Activated B cell treated with CpG ODN at 0.5 μM for 24 hours (primary cell): ENCODE results near the gene SLC35E3. TPM values are rescaled to one million over a fixed set of nuclear protein-coding genes. Genes with fewer than 3 reads are reported as not detected.

ENCODE experiments used
- ATAC-seq: fragments of 200-7000 bp; cut with Tn5 transposase; one replicate; pipeline ENCODE4 v1.10.0; 2021; ENCODE audit warnings: low read depth, mild to moderate bottlenecking, moderate library complexity
- CTCF ChIA-PET: fragments of 350-600 bp; sonication (Branson Sonifier 250); formaldehyde crosslinking; loops from one replicate; lab custom pipeline; 2021; ENCODE audit warnings: antibody characterized with exemption; lab: Charles Lee
- POLR2A ChIA-PET: fragments of 350-600 bp; sonication (Branson Sonifier 250); formaldehyde crosslinking; loops from one replicate; lab custom pipeline; 2021; ENCODE audit warnings: antibody characterized with exemption; lab: Charles Lee
- DNase-seq: peaks from one replicate; pipeline ENCODE4 v3.0.0; 2022
- H3K27ac Mint-ChIP-seq: one replicate; pipeline ENCODE4 v1.8.0; 2020; ENCODE audit warnings: mixed read lengths
- H3K27me3 Mint-ChIP-seq: one replicate; pipeline ENCODE4 v1.8.0; 2021; ENCODE audit warnings: mixed read lengths
- H3K36me3 Mint-ChIP-seq: one replicate; pipeline ENCODE4 v1.8.0; 2021; ENCODE audit warnings: low read depth, mixed read lengths
- H3K4me1 Mint-ChIP-seq: one replicate; pipeline ENCODE4 v1.8.0; 2021; ENCODE audit warnings: mixed read lengths
- H3K4me3 Mint-ChIP-seq: one replicate; pipeline ENCODE4 v1.8.0; 2020; ENCODE audit warnings: mild to moderate bottlenecking, mixed read lengths
- H3K9me3 Mint-ChIP-seq: one replicate; pipeline ENCODE4 v1.8.0; 2020; ENCODE audit warnings: mixed read lengths
- intact Hi-C: fragments of 100-400 bp; cut with micrococcal nuclease; formaldehyde crosslinking; loops from one replicate; pipeline ENCODE4 v1.15.1; 2024
- total RNA-seq: library from RNA; stranded (reverse); gene quantifications from 2 replicates; pipeline ENCODE4 v1.2.3, GENCODE V29; 2022
- TF ChIP-seq, protein P1 (sequence below): fragments of 200-600 bp; IDR thresholded peaks from one replicate; pipeline ENCODE4 v1.8.0; 2022; ENCODE audit warnings: antibody characterized with exemption, mild to moderate bottlenecking

Gene SLC35E3
- total RNA-seq, 1 donor from 2014 or later: 9.5 TPM

DNA sequence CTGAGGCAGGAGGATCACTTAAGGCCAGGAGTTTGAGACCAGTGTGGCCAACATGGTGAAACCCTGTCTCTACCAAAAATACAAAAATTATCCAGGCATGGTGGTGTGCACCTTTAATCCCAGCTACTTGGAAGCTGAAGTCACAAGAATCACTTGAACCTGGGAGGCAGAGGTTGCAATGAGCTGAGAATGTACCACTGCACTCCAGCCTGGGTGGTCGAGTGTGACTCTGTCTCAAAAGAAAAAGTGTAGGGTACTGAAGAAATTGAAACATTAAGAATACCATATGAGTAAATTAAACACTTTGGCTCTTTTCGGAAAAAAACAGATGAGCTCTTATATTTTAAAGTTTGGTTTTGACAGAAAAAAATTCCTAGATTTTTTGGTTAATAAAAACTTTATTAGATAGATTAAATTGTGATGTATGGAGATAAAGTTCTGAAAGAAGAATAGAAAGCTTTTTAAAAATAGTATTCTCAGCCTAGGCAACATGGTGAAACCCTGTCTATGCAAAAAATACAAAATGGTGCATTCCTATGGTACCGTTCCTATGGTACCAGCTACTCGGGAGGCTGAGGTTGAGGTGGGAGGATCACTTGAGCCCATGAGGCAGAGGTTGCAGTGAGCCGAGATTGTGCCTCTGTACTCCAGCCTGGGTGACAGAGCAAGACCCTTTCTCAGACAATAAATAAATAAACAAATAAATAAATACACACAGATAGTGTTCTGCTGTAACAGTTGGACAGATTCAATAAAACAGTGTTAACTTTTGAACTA is 82.1 kb downstream of the SLC35E3 start:
- TF ChIP-seq, protein P1, sequence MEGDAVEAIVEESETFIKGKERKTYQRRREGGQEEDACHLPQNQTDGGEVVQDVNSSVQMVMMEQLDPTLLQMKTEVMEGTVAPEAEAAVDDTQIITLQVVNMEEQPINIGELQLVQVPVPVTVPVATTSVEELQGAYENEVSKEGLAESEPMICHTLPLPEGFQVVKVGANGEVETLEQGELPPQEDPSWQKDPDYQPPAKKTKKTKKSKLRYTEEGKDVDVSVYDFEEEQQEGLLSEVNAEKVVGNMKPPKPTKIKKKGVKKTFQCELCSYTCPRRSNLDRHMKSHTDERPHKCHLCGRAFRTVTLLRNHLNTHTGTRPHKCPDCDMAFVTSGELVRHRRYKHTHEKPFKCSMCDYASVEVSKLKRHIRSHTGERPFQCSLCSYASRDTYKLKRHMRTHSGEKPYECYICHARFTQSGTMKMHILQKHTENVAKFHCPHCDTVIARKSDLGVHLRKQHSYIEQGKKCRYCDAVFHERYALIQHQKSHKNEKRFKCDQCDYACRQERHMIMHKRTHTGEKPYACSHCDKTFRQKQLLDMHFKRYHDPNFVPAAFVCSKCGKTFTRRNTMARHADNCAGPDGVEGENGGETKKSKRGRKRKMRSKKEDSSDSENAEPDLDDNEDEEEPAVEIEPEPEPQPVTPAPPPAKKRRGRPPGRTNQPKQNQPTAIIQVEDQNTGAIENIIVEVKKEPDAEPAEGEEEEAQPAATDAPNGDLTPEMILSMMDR: no peak
- Mint-ChIP-seq H3K4me1 (peaks cover 5% of the 10 kb centered on the region), H3K9me3 (no peaks in the 10 kb centered on the region), H3K4me3 (no peak overlapping the region), H3K27ac (no peak overlapping the region), H3K27me3 (no peaks in the 10 kb centered on the region), H3K36me3 (peaks cover 70% of the 10 kb centered on the region)
- ATAC-seq: no peak
- intact Hi-C loops: no loop called here
- no peak for DNase-seq
- POLR2A ChIA-PET: no interaction called here
- CTCF ChIA-PET: interaction anchor here (0.9 to 1.3 kb wide), 2 partner anchors 9 to 20 kb away, joined by 3 to 7 read pairs; partner anchors contain the start of gene MDM2

DNA sequence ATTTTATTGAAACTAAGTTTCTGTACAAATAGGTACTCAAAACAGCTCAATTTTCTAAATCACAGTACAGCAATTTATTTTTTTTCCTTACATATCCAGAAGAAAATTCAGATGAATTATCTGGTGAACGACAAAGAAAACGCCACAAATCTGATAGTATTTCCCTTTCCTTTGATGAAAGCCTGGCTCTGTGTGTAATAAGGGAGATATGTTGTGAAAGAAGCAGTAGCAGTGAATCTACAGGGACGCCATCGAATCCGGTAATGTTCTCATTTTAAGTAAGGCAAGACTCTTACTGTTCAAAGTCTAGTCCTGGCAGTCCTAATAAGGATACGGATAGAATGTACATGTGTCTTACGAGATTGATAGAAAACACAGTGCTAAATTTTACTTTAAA is 82.7 kb downstream of the SLC35E3 start:
- H3K4me1 Mint-ChIP-seq: peaks cover 5% of the 10 kb centered on the region
- TF ChIP-seq, protein P1: no peak
- no peaks in the 10 kb centered on the region for H3K9me3 Mint-ChIP-seq
- no peak overlapping the region for H3K4me3 Mint-ChIP-seq
- H3K36me3 Mint-ChIP-seq: peaks cover 65% of the 10 kb centered on the region
- H3K27me3 Mint-ChIP-seq: no peaks in the 10 kb centered on the region
- intact Hi-C loops: no loop called here
- CTCF ChIA-PET: interaction anchor here (0.9 to 1.3 kb wide), 2 partner anchors 9 to 21 kb away, joined by 3 to 7 read pairs; partner anchors contain the start of gene MDM2
- DNase-seq (no peak), ATAC-seq (no peak)
- no peak overlapping the region for H3K27ac Mint-ChIP-seq
- POLR2A ChIA-PET: no interaction called here

Other genes starting within 250 kb of the SLC35E3 start
- gene RAP1B, start 135.3 kb upstream of the SLC35E3 start, total RNA-seq: 136 and 142 TPM in 2 replicates
- 75.0 and 90.8 TPM in 2 replicates for gene NUP107, start 59.2 kb upstream of the SLC35E3 start, total RNA-seq
- 69.8 and 90.8 TPM in 2 replicates for gene MDM2, start 62.0 kb downstream of the SLC35E3 start, total RNA-seq
- 6.3 and 10.1 TPM in 2 replicates for gene CPM, start 187.0 kb downstream of the SLC35E3 start, total RNA-seq